OCI-LY1 (cell line): ENCODE data around the gene PPP1R9A.

Experiments
- H2AFZ ChIP-seq: fragments of 200-600 bp; sonication (generic), shearing (Covaris generic); 2 replicates; pipeline ENCODE4 v1.6.0; 2014; ENCODE audit warnings: antibody characterized with exemption, mild to moderate bottlenecking, low read length
- H3F3A ChIP-seq: fragments of 200-600 bp; sonication (generic), shearing (Covaris generic); 2 replicates; pipeline ENCODE4 v1.6.0; 2014; ENCODE audit warnings: mild to moderate bottlenecking, antibody characterized with exemption, low read length, moderate library complexity; ENCODE audit not compliant: insufficient read depth
- H3K27ac ChIP-seq: fragments of 200-600 bp; sonication (generic); 2 replicates; pipeline ENCODE4 v1.5.1; 2014; ENCODE audit warnings: low read length, mixed run types, mild to moderate bottlenecking, low read depth; ENCODE audit not compliant: poor library complexity, severe bottlenecking
- H3K27me3 ChIP-seq: fragments of 200-600 bp; sonication (generic); 2 replicates; pipeline ENCODE4 v1.6.0; 2014; ENCODE audit warnings: antibody characterized with exemption, mild to moderate bottlenecking, low read length, moderate library complexity; ENCODE audit not compliant: insufficient read depth
- H3K36me3 ChIP-seq: fragments of 200-600 bp; sonication (generic); 2 replicates; pipeline ENCODE4 v1.6.1; 2014; ENCODE audit warnings: mild to moderate bottlenecking, antibody characterized with exemption, low read length, moderate library complexity, mixed read lengths; ENCODE audit not compliant: insufficient read depth
- H3K4me1 ChIP-seq: fragments of 200-600 bp; sonication (generic); 2 replicates; pipeline ENCODE4 v1.5.1; 2014; ENCODE audit warnings: mild to moderate bottlenecking, low read length, moderate library complexity; ENCODE audit not compliant: insufficient read depth, severe bottlenecking
- H3K4me2 ChIP-seq: fragments of 200-600 bp; sonication (generic), shearing (Covaris generic); 2 replicates; pipeline ENCODE4 v1.6.1; 2014; ENCODE audit warnings: low read length
- H3K4me3 ChIP-seq: fragments of 200-600 bp; sonication (generic); 2 replicates; pipeline ENCODE4 v1.5.1; 2014; ENCODE audit warnings: low read length, low read depth, mild to moderate bottlenecking, mixed read lengths; ENCODE audit not compliant: poor library complexity, severe bottlenecking
- H3K79me2 ChIP-seq: fragments of 200-600 bp; shearing (Covaris generic); 2 replicates; pipeline ENCODE4 v1.6.1; 2016; ENCODE audit warnings: mixed run types, low read length, mixed read lengths; ENCODE audit not compliant: insufficient read depth
- H3K9ac ChIP-seq: fragments of 200-600 bp; sonication (generic), shearing (Covaris generic); 2 replicates; pipeline ENCODE4 v1.6.1; 2014; ENCODE audit warnings: mild to moderate bottlenecking, low read length, mixed read lengths
- H3K9me2 ChIP-seq: fragments of 200-600 bp; sonication (generic), shearing (Covaris generic); 2 replicates; pipeline ENCODE4 v1.6.1; 2014; ENCODE audit warnings: low read depth, mild to moderate bottlenecking, low read length, mixed read lengths
- H3K9me3 ChIP-seq: fragments of 200-600 bp; shearing (Covaris generic); 2 replicates; pipeline ENCODE4 v1.6.1; 2014; ENCODE audit warnings: low read length, mixed read lengths
- H4K20me1 ChIP-seq: fragments of 200-600 bp; sonication (generic), shearing (Covaris generic); 2 replicates; pipeline ENCODE4 v1.6.0; 2016; ENCODE audit warnings: mild to moderate bottlenecking, low read length; ENCODE audit not compliant: insufficient read depth
- EZH2 ChIP-seq: fragments of 200-600 bp; sonication (generic), shearing (Covaris generic); IDR thresholded peaks from 2 replicates; pipeline ENCODE4 v1.8.0; 2017; ENCODE audit warnings: borderline replicate concordance, mixed run types, mild to moderate bottlenecking, antibody characterized with exemption, low read length, moderate library complexity, mixed read lengths
- TF ChIP-seq, protein P1 (sequence below): fragments of 200-600 bp; sonication (generic), shearing (Covaris generic); IDR thresholded peaks from 2 replicates; pipeline ENCODE4 v1.5.1; 2017; ENCODE audit warnings: mild to moderate bottlenecking, antibody characterized with exemption, low read length, moderate library complexity, mixed read lengths

PPP1R9A gene

DNA sequence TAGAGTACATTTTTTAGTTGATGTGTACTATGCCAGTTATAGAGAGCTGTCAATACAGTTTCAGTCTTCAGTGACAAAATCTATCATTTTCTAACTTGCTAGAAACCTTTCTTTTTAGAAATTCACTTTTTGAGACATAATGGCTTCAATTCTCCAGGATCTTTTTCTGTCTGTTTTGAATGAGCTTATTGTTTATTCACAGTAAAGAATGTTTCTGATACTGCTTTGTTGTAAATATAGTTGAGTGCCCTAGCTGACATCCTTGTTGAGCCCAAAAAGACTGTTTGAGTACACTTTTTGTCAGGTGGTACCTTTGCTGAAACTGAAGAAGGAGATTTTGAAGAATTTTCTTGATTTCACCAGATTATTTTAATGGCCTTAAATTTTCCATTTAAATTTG is 139.9 kb downstream of the PPP1R9A start:
- Histone ChIP-seq H3K27me3 (no peaks in the 10 kb centered on the region), H3K9ac (no peak overlapping the region), H4K20me1 (no peaks in the 10 kb centered on the region), H3K27ac (no peak overlapping the region), H3K79me2 (no peaks in the 10 kb centered on the region), H2AFZ (no peak overlapping the region), H3K36me3 (no peaks in the 10 kb centered on the region), H3K9me2 (no peaks in the 10 kb centered on the region), H3K4me2 (no peak overlapping the region), H3F3A (no peaks in the 10 kb centered on the region), H3K9me3 (no peaks in the 10 kb centered on the region), H3K4me1 (no peaks in the 10 kb centered on the region), H3K4me3 (no peak overlapping the region)
- TF ChIP-seq, protein P1, sequence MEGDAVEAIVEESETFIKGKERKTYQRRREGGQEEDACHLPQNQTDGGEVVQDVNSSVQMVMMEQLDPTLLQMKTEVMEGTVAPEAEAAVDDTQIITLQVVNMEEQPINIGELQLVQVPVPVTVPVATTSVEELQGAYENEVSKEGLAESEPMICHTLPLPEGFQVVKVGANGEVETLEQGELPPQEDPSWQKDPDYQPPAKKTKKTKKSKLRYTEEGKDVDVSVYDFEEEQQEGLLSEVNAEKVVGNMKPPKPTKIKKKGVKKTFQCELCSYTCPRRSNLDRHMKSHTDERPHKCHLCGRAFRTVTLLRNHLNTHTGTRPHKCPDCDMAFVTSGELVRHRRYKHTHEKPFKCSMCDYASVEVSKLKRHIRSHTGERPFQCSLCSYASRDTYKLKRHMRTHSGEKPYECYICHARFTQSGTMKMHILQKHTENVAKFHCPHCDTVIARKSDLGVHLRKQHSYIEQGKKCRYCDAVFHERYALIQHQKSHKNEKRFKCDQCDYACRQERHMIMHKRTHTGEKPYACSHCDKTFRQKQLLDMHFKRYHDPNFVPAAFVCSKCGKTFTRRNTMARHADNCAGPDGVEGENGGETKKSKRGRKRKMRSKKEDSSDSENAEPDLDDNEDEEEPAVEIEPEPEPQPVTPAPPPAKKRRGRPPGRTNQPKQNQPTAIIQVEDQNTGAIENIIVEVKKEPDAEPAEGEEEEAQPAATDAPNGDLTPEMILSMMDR: no peak
- TF ChIP-seq EZH2: no peak

DNA sequence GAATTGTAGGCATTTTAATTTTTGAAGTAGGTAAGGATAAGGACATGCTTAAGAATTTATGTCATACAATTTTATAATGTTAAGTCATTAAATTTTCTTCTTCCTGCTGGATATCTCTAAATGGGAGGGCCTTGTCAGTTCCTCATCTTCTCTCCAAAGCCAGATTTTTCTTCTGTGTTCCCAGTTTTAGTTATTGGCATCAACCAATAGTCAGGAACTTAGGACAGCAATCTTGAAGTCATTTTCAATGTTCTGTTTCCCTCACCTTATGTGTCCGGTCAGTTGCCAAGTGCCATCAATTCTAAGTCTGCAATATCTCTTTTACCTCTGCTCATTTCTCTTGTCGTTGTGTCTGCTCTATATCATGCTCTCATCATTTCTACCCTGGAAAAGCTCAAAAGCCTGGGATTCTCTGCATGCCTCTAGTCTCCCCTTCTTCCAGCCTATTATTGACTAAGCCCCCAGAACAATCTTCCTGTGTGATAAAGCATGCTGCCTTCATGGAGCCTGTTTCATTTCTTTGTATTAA is 145.2 kb downstream of the PPP1R9A start:
- H3K27ac ChIP-seq: no peak overlapping the region

DNA sequence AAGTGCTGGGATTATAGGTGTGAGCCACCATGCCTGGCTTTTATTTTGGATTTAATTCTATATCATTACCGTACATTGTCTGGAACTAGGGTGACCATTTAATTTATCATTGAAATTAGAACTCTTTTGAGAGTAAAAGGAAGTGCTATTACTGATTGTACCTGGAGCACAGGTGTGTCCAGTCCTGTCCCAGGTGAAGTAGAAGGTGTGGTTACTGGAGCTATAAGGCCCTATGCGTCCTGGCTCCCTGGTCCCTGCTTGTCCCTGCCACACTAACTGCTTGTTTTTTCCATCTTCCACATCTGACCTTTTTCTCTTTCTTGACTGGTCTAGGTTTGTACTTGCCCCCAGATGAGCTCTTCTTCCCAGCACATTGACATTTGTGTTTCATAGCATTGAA is 147.0 kb downstream of the PPP1R9A start:
- Histone ChIP-seq H3F3A (no peaks in the 10 kb centered on the region), H3K9me2 (no peaks in the 10 kb centered on the region), H3K79me2 (no peaks in the 10 kb centered on the region), H3K27ac (no peak overlapping the region), H3K9me3 (no peaks in the 10 kb centered on the region), H3K4me2 (no peak overlapping the region), H4K20me1 (no peaks in the 10 kb centered on the region), H2AFZ (no peak overlapping the region), H3K4me3 (no peak overlapping the region), H3K36me3 (no peaks in the 10 kb centered on the region), H3K4me1 (no peaks in the 10 kb centered on the region), H3K27me3 (no peaks in the 10 kb centered on the region), H3K9ac (no peak overlapping the region)
- TF ChIP-seq EZH2: no peak
- TF ChIP-seq, protein P1: no peak

More for the DNA sequence above, 145.2 kb downstream of the PPP1R9A start:
- Histone ChIP-seq H4K20me1 (no peaks in the 10 kb centered on the region), H2AFZ (no peak overlapping the region), H3K9ac (no peak overlapping the region), H3K9me2 (no peaks in the 10 kb centered on the region), H3K27me3 (no peaks in the 10 kb centered on the region), H3K4me2 (no peak overlapping the region), H3F3A (no peaks in the 10 kb centered on the region), H3K79me2 (no peaks in the 10 kb centered on the region), H3K36me3 (no peaks in the 10 kb centered on the region), H3K4me3 (no peak overlapping the region), H3K4me1 (no peaks in the 10 kb centered on the region), H3K9me3 (no peaks in the 10 kb centered on the region)
- TF ChIP-seq EZH2: no peak
- TF ChIP-seq, protein P1: no peak
